ENCODE data around the gene PVALEF.

PVALEF gene

DNA sequence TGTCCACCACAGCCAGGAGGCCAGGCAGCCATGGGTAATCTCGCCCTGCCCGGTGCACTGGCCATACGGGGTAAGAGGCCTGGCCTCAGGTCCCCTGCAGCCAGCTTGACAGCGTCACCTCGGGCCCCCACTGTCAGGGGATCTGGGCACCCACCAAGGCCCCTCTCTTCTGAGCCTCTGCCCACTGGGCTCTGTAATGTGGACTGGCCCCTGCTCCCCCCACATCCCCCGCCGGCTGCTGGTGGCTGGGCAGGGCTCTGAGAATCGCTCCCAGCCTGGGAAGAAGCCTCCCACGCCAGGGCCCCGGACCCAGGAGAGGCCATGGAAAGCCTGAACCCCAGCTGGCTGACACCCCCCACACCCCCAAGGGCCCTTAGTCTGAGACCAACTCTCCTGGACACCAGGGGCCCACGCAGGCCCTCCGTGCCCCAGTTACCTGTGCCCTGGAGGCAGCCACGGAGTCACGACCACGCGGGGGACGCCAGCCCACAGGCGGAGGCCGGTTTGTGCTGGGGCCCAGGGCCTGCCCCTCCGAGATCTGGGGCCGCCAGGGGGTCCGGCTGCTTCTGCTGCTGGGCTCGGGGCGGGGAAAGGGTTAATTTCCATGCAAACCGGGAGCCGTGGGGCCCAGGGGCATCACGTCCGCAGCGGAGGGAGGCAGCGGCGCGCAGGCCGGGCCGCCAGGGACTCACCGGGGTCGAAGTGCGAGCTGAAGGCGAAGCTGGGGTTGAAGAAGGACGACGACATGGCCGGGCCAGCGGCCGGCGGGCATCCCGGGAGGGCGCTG lies at the start of gene PVALEF:
Gene PVALEF, plus strand, starts transcription at position 262 of the 787 bp plus-strand sequence. CDS start 15,720 bp downstream, outside the sequence.
- Histone ChIP-seq H3K4me3 (ENCODE audit: low read length in 2 of 2) (peak within 1 kb of the TSS in 1 of 2 donors; percentile 41), H3K27ac (ENCODE audit: low read depth in 2 of 2, low read length in 2 of 2) (no peak within 1 kb of the TSS), H3K9ac (ENCODE audit: low read depth in 1 of 2, low read length in 2 of 2) (no peak within 1 kb of the TSS), H3K27me3 (ENCODE audit: control insufficient read depth in 2 of 2, insufficient read depth in 2 of 2, low read length in 2 of 2) (peaks cover 6 to 20% of the 10 kb centered on the region in 2 donors), H3K9me3 (ENCODE audit: control insufficient read depth in 2 of 2, low read length in 2 of 2) (no peaks in the 10 kb centered on the region), H3K4me1 (ENCODE audit: control insufficient read depth in 2 of 2, insufficient read depth in 2 of 2, low read length in 2 of 2) (peaks cover 0 to 3% of the 10 kb centered on the region in 2 donors), H3K36me3 (ENCODE audit: control insufficient read depth in 2 of 2, insufficient read depth in 2 of 2, low read length in 2 of 2) (no peaks in the 10 kb centered on the region)

DNA sequence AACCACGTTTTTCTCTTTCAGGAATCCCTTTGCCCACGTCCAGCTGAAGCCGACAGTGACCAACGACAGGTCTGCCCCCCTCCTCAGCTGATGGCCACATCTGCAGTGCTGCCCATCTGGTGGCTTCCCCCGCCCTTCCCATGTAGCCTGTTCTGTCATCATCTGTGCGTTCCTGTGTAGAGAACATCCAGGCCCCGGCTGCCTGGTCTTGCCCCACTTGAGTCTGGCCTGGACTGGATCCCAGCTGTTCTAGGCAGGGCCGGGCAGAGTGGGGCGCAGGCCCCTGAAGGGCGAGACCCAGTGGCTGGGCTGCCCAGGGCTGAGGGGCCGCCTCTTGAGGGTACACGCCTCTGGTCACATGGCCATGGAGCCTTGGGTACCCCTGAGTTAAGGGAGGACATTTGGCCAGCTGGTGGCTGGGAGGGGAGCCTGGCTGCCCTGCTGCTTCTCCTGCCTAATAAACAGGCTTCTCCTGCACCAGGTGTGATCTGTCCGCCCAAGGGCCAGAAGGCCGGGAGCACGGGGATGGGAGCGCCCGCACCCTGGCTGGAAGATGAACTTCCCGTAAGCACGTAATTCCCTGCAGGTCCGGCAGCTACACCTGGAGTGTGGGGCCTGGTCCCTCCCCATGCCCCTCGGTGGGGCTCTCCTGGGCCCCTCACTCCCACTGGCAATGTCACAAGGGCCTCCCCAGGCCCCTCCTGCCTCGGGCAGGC lies 49.4 kb upstream of the PVALEF start:
- Histone ChIP-seq H3K4me1 (ENCODE audit: control insufficient read depth in 2 of 2, insufficient read depth in 2 of 2, low read length in 2 of 2) (peaks cover 3 to 5% of the 10 kb centered on the region in 2 donors), H3K27ac (ENCODE audit: low read depth in 2 of 2, low read length in 2 of 2) (no peak overlapping the region), H3K4me3 (ENCODE audit: low read length in 2 of 2) (no peak overlapping the region), H3K27me3 (ENCODE audit: control insufficient read depth in 2 of 2, insufficient read depth in 2 of 2, low read length in 2 of 2) (no peaks in the 10 kb centered on the region), H3K9ac (ENCODE audit: low read depth in 1 of 2, low read length in 2 of 2) (no peak overlapping the region), H3K36me3 (ENCODE audit: control insufficient read depth in 2 of 2, insufficient read depth in 2 of 2, low read length in 2 of 2) (no peaks in the 10 kb centered on the region), H3K9me3 (ENCODE audit: control insufficient read depth in 2 of 2, low read length in 2 of 2) (no peaks in the 10 kb centered on the region)

DNA sequence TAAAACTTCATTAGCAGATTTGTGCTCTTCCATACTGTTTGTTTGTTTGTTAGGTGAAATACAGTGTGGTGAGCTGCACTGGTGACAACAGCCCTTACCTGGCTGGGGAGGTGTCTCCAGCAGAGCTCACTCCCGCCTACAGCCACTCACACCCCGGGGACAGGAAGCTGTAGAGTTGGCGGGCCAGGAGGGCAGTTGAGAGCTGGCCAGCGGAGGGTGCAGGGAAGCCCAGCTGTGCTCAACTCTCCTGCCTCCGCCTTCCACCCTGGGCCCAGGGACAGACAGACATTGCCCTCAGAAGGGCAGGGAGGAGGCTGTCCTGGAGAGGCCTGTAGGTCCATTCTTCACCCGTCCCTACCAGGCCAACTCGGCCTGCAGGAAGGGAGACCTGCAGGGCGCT lies 48.6 kb upstream of the PVALEF start:
- H3K27me3 ChIP-seq (ENCODE audit: control insufficient read depth in 2 of 2, insufficient read depth in 2 of 2, low read length in 2 of 2), result no peaks in the 10 kb centered on the region
- H3K9ac ChIP-seq (ENCODE audit: low read depth in 1 of 2, low read length in 2 of 2), result no peak overlapping the region
- no peak overlapping the region for H3K27ac ChIP-seq (ENCODE audit: low read depth in 2 of 2, low read length in 2 of 2)
- no peaks in the 10 kb centered on the region for H3K36me3 ChIP-seq (ENCODE audit: control insufficient read depth in 2 of 2, insufficient read depth in 2 of 2, low read length in 2 of 2)
- no peaks in the 10 kb centered on the region for H3K9me3 ChIP-seq (ENCODE audit: control insufficient read depth in 2 of 2, low read length in 2 of 2)
- H3K4me1 ChIP-seq (ENCODE audit: control insufficient read depth in 2 of 2, insufficient read depth in 2 of 2, low read length in 2 of 2), result peaks cover 3 to 5% of the 10 kb centered on the region in 2 donors
- H3K4me3 ChIP-seq (ENCODE audit: low read length in 2 of 2), result no peak overlapping the region

DNA sequence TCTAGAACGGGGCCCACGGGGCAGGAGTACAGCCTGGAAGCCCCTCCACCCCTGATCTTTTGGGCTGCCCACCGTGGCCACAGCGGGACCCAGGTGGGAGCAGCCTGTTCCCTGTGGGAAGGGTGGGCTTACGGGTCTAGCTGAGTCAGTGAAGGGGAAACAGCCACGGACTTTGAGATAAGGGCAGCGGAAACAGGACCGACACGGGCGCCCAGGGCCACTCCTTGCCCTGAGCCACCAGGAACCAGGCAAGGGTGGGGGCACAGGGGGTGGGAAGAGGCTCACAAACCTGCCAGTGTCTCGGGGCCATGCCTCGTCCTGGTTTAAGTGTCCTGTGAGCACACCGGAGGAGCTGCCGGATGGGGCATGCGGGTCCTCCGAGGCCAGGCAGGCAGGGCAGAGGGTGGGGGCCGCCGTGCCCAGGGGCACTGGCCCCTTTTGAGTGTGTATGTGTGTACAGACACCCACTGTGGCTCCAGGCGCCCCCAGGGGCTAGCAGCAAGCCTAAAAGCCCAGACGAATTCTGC lies 47.6 kb upstream of the PVALEF start:
- Histone ChIP-seq H3K4me1 (ENCODE audit: control insufficient read depth in 2 of 2, insufficient read depth in 2 of 2, low read length in 2 of 2) (peaks cover 3 to 5% of the 10 kb centered on the region in 2 donors), H3K36me3 (ENCODE audit: control insufficient read depth in 2 of 2, insufficient read depth in 2 of 2, low read length in 2 of 2) (no peaks in the 10 kb centered on the region), H3K4me3 (ENCODE audit: low read length in 2 of 2) (no peak overlapping the region), H3K27ac (ENCODE audit: low read depth in 2 of 2, low read length in 2 of 2) (no peak overlapping the region), H3K27me3 (ENCODE audit: control insufficient read depth in 2 of 2, insufficient read depth in 2 of 2, low read length in 2 of 2) (no peaks in the 10 kb centered on the region), H3K9me3 (ENCODE audit: control insufficient read depth in 2 of 2, low read length in 2 of 2) (no peaks in the 10 kb centered on the region), H3K9ac (ENCODE audit: low read depth in 1 of 2, low read length in 2 of 2) (no peak overlapping the region)

DNA sequence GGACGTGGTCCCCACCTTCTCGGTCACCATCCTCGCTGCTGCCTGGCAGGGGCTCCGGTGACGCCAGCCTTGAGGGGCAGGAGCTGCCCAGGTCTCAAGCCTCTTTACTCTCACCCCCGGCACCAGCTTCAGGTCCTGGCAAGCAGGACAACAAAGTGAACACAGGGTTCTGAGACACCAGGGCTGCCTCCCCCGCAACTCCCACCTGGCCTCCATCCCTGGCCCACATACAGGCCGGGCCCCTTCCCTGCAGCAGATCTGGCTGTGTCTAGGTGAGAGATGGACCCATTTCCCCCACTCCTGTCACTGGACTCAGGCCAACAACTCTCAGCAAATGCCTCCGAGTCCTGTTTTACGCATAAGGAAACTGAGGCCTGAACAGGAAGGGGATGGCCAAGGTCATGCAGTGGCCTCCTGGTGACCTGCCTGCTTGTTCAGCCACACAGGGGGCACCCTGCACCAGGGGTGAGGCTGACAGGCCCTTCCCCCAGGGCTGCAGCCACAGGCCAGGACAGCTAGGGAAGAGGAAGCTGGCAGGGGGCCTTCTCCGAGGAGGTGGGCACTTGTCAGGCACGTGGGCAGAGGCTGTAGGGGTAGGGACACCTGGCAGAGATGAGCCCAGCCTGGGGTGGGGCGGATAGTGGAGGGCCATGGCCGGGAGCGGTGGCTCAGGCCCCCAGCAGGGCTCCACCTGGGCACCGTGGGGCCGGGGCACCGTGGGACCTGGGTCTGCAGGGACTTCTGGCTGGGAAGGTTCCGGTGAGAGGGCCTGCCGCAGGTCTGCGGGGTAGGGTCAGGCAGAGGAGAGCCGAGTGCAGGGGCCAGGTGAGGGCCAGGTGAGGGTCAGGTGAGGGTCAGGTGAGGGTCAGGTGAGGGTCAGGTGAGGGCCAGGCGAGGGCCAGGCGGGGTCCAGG lies 46.7 kb upstream of the PVALEF start:
- H3K27ac ChIP-seq (ENCODE audit: low read depth in 2 of 2, low read length in 2 of 2), result no peak overlapping the region
- H3K9ac ChIP-seq (ENCODE audit: low read depth in 1 of 2, low read length in 2 of 2), result peak overlapping the region in 1 of 2 donors; percentile 26

DNA sequence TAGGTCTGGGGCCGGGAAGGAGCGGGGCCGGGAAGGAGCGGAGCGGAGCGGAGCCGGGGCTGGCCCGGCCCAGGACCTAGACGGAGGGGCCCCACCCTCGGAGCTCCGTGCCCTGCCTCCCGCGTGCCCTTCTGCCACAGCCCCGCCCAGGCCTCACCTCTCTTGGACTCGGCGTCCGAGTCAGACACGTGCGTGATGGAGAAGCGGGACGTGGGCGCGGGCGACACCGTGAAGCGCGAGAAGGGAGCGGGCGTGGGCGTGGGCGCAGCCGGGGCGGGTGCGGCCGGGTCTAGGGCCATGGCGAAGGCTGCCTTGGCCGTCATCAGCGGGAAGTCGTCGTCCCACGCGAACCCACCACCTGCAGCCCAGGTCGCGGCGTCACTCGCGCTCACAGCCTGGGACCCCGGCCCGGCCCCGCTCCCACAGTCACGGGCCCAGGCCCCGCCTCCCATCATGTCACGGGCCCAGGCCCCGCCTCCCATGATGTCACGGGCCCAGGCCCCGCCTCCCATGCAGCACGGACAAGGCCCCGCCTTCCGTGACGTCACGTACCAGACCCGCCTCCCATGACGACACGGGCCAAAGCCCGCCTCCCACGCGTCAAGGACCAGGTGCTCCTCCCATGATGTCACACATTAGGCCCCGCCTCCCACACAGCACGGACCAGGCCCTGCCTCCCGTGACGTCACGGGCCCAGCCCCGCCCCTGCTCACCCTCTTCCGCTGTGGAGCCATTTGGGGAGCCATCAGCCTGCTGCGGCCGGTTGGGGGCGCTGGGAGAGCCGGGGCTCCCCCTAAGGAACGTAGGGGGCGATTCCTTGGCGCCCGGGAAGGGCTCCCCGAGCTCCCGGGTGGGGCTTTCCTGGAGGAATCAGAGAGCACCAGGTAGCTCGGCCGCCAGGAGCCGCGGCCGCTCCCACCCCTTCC lies 45.8 kb upstream of the PVALEF start:
- Histone ChIP-seq H3K27me3 (ENCODE audit: control insufficient read depth in 2 of 2, insufficient read depth in 2 of 2, low read length in 2 of 2) (no peaks in the 10 kb centered on the region), H3K4me1 (ENCODE audit: control insufficient read depth in 2 of 2, insufficient read depth in 2 of 2, low read length in 2 of 2) (peaks cover 3 to 5% of the 10 kb centered on the region in 2 donors), H3K9ac (ENCODE audit: low read depth in 1 of 2, low read length in 2 of 2) (peak overlapping the region in 1 of 2 donors; percentile 26), H3K9me3 (ENCODE audit: control insufficient read depth in 2 of 2, low read length in 2 of 2) (no peaks in the 10 kb centered on the region), H3K27ac (ENCODE audit: low read depth in 2 of 2, low read length in 2 of 2) (no peak overlapping the region), H3K4me3 (ENCODE audit: low read length in 2 of 2) (peak overlapping the region; percentile 26 to 48), H3K36me3 (ENCODE audit: control insufficient read depth in 2 of 2, insufficient read depth in 2 of 2, low read length in 2 of 2) (no peaks in the 10 kb centered on the region)

More for the DNA sequence above, 46.7 kb upstream of the PVALEF start:
- no peak overlapping the region for H3K4me3 ChIP-seq (ENCODE audit: low read length in 2 of 2)
- no peaks in the 10 kb centered on the region for H3K27me3 ChIP-seq (ENCODE audit: control insufficient read depth in 2 of 2, insufficient read depth in 2 of 2, low read length in 2 of 2)
- H3K36me3 ChIP-seq (ENCODE audit: control insufficient read depth in 2 of 2, insufficient read depth in 2 of 2, low read length in 2 of 2), result no peaks in the 10 kb centered on the region
- H3K4me1 ChIP-seq (ENCODE audit: control insufficient read depth in 2 of 2, insufficient read depth in 2 of 2, low read length in 2 of 2), result peaks cover 3 to 5% of the 10 kb centered on the region in 2 donors
- no peaks in the 10 kb centered on the region for H3K9me3 ChIP-seq (ENCODE audit: control insufficient read depth in 2 of 2, low read length in 2 of 2)

DNA sequence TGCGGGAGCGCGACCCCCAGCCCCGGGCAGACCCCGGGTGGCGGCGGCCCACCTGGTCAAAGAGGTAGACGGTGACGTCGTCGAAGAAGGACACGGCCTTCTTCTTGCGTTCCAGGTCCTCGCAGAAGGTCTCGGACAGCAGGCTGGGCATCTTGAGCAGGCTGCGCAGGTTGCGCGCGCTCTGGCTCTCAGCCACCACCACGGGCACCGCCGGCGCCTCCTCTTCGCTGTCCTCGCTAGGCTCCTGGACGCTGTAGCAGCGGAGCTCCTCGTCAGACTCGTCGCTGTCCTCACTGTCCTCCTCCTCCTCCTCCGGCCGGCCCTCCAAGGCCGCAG lies 45.2 kb upstream of the PVALEF start:
- H3K27me3 ChIP-seq (ENCODE audit: control insufficient read depth in 2 of 2, insufficient read depth in 2 of 2, low read length in 2 of 2), result no peaks in the 10 kb centered on the region
- H3K4me1 ChIP-seq (ENCODE audit: control insufficient read depth in 2 of 2, insufficient read depth in 2 of 2, low read length in 2 of 2), result peaks cover 3 to 5% of the 10 kb centered on the region in 2 donors
- H3K9ac ChIP-seq (ENCODE audit: low read depth in 1 of 2, low read length in 2 of 2), result no peak overlapping the region
- H3K27ac ChIP-seq (ENCODE audit: low read depth in 2 of 2, low read length in 2 of 2), result no peak overlapping the region
- no peaks in the 10 kb centered on the region for H3K36me3 ChIP-seq (ENCODE audit: control insufficient read depth in 2 of 2, insufficient read depth in 2 of 2, low read length in 2 of 2)
- no peak overlapping the region for H3K4me3 ChIP-seq (ENCODE audit: low read length in 2 of 2)
- no peaks in the 10 kb centered on the region for H3K9me3 ChIP-seq (ENCODE audit: control insufficient read depth in 2 of 2, low read length in 2 of 2)

DNA sequence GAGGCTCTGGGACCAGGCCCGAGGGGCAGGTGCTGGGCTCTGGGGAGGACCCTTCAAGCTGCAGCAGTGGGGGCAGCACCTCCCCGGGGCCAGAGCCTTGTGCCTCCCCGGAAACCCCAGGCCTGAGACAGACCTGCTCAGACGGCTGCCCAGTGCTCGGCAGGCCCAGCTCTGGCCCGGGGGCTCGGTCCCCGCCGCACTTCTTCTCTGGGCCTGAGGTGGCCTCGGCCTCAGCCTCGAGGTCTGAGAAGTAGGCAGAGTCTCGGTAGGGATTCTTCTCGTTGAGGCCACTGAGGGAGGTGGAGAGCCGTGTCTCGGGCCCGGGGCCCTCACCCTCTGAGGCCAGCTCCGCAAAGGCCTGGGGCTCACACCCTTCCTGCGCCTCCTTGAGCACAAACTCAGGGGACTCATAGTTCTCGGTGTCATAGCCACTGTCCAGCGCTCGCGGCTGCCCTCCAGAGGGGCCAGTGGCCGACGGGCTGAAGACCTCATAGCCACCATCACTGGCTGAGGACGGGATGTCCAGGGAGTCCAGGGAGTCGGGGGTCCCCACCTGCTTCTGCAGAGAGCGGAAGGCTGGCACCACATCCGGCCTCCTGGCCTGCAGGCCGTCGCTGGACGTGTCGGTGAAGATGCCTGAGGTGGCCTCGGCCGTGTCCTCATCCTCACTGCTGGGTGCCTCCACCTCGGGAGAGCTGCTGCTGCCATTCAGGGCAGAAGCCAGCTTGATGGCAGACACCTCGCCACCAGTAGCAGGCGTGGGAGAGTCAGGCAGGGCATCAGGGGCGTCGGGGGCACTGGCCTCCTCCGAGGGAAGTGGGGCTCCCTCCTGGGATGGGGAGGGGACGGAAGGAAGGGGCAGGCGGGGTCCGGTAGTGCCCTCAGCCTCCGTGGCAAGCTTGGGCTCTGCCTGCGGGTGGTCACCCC lies 44.3 kb upstream of the PVALEF start:
- Histone ChIP-seq H3K36me3 (ENCODE audit: control insufficient read depth in 2 of 2, insufficient read depth in 2 of 2, low read length in 2 of 2) (no peaks in the 10 kb centered on the region), H3K9ac (ENCODE audit: low read depth in 1 of 2, low read length in 2 of 2) (no peak overlapping the region), H3K27me3 (ENCODE audit: control insufficient read depth in 2 of 2, insufficient read depth in 2 of 2, low read length in 2 of 2) (no peaks in the 10 kb centered on the region), H3K9me3 (ENCODE audit: control insufficient read depth in 2 of 2, low read length in 2 of 2) (no peaks in the 10 kb centered on the region), H3K4me3 (ENCODE audit: low read length in 2 of 2) (no peak overlapping the region), H3K27ac (ENCODE audit: low read depth in 2 of 2, low read length in 2 of 2) (no peak overlapping the region), H3K4me1 (ENCODE audit: control insufficient read depth in 2 of 2, insufficient read depth in 2 of 2, low read length in 2 of 2) (peaks cover 3 to 5% of the 10 kb centered on the region in 2 donors)
